Fibroblast of gingiva (primary cell): ENCODE data around the gene PHACTR1.

Experiments
- DNase-seq: peaks from one replicate; pipeline ENCODE4 v3.0.0-alpha.2; 2011; ENCODE audit warnings: low read depth

The PHACTR1 gene

DNA sequence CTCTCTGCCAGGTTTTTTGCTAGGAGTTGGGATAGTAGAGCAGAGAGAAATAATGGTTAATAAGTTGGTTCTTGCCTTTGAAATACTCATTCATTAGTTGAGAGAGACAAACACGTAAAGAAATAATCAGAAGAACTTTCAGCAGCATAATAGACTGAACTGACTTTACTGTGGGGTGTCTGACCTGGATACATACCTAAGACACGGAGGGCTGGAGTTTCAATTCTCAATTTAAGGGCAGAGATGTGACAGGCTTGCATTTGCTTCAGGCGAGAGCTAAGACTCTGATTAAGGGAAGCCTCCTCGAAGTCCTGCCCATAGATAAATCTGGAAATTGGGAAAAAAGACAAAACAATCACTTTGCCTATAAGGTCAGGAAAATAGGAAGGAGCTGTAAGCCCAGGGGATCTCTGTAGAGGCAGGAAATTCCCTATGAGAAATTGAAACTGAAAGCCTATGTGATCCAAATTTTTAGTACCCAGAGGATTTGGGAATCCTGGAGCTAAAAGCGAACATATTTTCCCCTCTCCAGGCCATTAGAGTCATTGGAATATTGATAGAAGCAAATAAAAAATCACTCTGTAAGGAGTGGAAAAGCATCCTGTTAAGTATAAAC is 276.8 kb downstream of the PHACTR1 start:
- DNase-seq: no peak

DNA sequence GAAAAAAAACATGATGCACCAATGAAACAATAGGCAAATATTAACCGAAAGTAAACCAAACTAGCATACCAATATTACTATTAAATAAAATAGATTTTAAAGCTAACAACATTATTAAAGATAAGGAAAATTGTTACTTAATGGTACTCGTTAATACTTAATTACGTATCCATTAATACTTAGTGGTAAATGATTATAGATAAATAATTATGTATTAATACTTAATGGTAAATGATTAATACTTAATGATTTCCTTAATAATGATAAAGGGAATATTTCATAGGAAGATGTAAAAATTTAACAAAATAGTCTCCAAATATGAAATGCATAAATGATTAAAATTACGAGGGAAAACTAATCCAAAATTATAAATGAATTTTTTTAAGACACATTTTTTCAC is 278.9 kb downstream of the PHACTR1 start:
- no peak for DNase-seq

GRCh38 chr6:13000537-13000936 is 284.0 kb downstream of the PHACTR1 start:
- DNase-seq: no peak

- DNase-seq: no peak
Observed at GRCh38 chr6:13001927-13002326, 285.4 kb downstream of the PHACTR1 start.

DNA sequence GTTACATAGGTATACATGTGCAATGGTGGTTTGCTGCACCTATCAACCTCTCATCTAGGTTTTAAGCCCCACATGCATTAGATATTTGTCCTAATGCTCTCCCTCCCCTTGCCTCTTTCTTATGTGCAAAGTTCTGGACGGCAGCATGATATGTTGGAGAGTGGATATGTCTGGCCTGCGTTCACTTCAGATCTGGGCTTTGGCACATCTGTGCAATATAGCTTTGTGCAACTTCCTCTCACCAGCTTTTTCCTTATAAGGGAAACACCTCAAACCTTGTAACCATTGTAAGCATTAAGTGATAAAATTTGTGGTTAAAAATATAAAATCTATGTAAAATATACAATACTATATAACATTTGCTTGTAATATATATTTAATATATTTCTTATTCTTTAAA is 288.0 kb downstream of the PHACTR1 start:
- DNase-seq: no peak

DNA sequence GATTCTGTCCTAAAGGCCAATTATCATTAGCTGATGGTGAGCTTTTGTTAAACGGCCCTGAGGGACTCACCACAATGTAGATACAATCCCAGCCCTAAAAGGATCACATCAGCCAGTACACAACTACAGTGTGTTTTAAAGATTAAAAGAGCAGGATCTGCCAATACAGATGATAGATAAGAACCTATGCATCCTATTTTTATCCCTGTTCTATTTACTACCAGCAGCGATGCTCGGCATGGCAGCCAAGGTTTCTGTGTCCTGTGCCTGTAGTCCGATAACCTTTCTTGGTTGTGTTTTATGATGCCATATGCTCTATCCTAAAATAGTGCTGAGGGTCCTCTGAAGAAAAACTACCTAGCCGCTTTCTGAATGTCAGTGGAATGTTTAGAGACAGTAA is 289.4 kb downstream of the PHACTR1 start:
- no peak for DNase-seq

DNA sequence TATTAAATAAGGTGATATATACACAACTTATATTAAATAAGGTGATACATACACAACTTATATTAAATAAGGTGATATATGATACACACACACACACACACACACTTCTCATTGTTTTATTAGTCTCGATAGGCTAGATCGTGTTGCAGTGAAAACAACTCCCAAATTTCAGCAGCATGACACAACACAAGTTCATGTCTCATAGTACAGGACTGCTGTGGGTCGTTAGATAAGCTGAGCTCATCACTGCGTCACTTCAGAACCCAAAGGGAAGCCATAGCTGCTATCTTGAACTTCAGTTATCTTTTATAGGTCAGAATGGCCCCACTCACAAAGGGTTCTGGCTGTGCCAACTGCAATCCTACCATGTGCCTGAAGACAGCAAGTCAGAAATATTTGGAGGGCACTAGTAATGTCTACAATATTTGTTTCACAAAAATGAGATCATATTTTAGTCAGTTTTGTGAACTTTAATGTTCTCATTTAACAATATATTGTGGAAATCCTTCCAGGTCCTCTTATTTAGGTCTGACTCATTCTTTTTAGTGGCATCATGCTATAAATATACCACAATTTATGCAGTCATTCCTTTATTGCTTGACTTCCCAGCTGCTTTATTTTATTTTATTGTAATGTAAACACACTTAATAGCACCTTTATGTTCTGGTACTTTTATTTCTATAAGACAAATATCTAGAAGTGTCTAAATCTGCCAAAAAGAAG is 290.2 kb downstream of the PHACTR1 start:
- DNase-seq: peak; percentile 33

- DNase-seq: no peak
Observed at GRCh38 chr6:13007744-13008143, 291.2 kb downstream of the PHACTR1 start.

DNA sequence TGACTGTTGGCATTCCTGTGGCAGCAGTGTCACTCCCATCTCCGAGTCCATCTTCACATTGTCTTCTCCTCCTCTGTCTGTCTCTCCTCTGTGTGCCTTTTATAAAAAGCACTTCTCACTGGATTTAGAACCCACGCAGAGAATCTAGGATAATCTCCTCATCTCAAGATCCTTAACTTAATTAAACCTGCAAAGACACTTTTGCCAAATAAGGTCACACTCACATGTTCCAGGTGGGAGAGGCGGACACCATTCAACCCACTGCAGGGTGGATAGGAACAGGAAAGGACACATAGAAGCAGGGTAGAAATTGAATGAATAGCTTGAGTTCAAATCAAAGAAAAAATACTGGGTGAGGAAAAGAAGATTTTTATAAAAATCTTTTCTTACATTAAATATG is 292.5 kb downstream of the PHACTR1 start:
- DNase-seq: no peak

DNA sequence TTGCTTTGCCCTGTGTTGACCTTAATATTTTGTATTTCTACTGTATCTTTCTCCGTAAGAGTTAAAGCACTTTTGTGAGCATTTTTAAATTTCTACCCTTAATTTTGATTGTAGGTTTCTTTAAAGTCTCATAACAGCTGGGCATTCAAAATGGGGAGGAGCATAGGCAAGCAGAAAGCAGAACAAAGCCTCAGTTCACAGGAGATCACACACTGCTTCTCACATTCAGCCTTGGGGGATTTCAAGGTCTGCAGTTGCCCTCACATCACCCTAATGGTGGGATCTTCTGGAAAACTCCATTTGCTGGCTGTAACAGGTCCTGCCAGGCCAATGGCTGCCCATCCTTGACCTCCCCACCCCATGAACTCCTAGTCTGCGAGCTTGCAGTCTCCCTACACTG is 292.9 kb downstream of the PHACTR1 start:
- DNase-seq: no peak

GRCh38 chr6:13011612-13012146 is 295.1 kb downstream of the PHACTR1 start:
- DNase-seq: no peak

GRCh38 chr6:13012296-13012695 is 295.7 kb downstream of the PHACTR1 start:
- DNase-seq: no peak

DNA sequence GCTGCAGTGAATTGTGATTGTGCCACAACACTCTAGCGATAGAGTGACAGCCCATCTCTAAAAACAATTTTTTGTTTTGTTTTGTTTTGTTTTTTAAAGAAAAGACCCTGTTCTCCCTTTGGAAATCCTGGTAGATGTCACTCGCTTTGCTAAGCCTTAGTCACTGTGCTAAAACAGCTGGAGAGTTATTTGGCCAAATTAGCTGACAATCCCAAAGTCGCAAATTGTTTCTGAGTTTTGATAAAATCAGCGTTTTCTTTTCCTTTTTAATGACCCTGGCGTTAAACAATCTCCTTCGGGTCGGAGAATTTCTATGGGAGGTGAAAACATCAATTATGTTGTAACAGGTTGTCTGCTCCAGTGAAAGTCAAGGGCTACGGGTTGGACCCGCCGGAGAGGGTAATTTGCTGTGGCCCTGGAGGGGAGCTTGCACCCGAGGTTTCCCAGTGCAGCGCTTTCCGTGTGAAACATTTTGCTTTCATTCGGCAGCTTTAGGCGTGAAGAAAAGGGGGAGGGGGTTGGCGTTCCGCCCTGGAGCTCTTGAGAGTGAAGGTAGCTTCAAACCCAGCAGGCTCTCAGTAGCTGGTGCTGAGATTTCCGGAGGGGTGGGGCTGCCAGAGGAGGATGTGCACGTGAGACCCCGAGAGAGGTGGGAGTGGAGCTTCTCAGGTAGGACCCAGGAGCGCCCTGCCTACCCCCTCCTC is 296.6 kb downstream of the PHACTR1 start:
- DNase-seq: no peak

- no peak for DNase-seq
Observed at GRCh38 chr6:13013681-13014503, 297.3 kb downstream of the PHACTR1 start.

DNA sequence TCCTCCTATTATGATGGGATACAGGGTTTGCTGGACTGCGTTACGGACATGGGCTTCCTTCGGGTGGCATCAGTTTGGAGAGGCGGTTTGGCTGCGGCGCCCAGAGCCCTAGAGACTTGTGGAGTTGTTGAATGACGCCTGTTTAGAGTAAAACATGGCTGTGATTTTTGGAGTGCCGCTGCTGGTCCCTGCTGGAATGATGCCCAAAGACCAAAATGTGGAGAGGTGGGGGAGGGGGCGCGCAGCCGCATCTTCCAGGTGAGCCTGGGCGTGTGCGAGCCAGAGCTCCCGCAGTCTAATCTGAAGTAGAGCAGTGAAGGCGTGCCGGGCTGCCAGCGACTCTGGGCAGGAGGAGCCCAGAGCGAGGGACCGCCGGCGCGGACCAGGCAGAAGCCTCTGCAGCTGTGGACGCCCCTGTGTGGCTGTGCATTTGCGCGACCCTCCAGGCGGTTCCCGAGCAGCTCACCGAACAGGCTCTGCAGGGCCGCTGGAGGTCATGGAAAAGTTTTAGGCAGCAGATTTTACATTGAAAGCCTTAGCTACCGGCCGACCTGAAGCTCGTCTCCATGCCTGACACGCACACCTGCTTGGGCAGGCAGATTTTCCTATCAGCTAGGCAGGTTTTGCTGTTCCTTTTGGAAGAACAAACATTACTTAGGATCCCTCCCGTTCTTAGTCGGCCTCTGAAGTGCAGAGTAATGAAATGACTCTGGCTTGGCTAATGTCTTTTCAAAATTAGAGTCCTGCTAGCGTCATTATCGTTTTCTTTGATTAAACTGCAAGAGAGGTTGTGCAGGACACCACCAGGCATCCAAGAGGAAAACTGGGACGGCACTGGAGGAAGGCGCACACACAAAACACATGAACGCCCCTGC is 298.2 kb downstream of the PHACTR1 start:
- no peak for DNase-seq

GRCh38 chr6:13015379-13015681 is 298.8 kb downstream of the PHACTR1 start:
- DNase-seq: no peak

GRCh38 chr6:13024616-13025015 is 308.0 kb downstream of the PHACTR1 start:
- no peak for DNase-seq

DNA sequence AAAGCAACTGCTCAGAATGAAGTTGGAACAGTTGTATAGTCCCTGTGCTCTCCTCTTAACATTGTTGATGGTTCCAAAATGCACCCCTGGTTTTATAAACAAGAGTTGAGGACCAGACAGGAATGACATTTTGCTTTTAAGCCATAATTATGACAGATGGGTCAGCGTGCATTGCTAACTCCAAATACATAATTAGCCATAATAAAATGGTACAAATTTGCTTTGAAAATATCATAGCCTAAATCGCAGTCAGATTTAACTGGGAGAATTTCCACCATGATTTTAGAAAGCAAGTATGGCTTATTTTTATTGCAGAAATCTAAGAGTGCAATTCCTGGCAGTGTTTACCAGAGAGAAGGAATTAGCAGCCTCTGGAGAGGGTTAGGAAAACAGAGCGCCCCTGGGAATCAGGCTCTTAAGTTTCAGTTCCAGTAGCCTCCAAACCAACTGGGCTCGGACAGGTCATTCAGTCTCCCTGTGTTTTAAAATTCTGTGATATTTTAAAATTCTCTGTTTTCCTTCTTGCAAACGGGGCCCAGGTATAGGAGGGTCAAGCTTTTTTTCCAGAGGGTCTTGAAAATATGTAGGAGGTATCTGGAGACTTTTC is 309.4 kb downstream of the PHACTR1 start:
- DNase-seq: no peak

GRCh38 chr6:13026557-13026956 is 310.0 kb downstream of the PHACTR1 start:
- no peak for DNase-seq

DNA sequence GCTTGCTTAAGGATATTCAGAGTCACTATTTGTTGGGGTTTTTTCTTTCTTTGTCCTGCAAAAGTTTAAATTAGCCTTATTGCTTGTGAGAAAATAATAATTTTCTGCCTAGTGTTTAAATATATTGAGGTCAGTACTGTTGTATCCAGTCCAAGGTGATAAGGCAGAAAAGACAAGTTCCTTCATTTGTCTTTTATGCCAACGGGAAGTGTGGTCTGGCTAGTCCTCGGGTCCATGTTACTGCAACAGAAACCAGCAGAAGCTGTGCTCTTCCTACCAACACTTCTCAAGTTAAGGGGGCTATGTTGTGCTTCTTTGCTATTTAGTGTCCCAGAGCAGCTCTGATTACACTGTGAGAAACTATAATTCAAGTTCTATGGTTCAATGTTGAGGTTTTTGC is 310.6 kb downstream of the PHACTR1 start:
- no peak for DNase-seq

DNA sequence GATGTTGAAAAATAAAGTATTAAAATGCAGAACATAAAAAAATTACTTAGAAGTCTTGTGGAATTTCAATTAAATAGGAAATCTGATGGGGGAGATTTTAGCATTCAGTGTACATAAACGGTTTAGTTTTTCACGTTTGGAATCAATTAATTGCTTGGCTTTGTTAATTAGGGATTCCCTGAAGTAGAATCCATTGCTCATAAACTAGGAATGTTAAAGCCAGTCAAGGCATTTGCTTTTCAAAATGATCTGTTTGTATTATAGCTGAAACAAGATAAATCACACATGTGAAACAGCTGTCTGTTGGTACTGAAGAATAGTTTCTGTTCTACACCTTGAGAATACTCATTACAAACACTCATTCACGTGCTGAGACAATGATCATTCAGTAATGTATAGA is 313.8 kb downstream of the PHACTR1 start:
- peak; percentile 49 for DNase-seq
